ENCODE results near the gene PCK1. TPM values are rescaled to one million over a fixed set of nuclear protein-coding genes. Genes with fewer than 3 reads are reported as not detected.

PCK1 gene
- total RNA-seq, 1 experiment from 2014 or later = 0.21 TPM

- DNase-seq (ENCODE audit: low read depth, low spot score) = no peak
- no TSS peak for BruUV-seq (replicated peaks)
- in situ Hi-C loops (cut with HindIII; ENCODE audit: low pct_unique_long_range_greater_than_20kb, low sequenced_read_pairs) = no loop called here
- Histone ChIP-seq H3K4me3 (ENCODE audit: low read depth in 2 of 2, low read length in 2 of 2) (no peak overlapping the region), H3K27me3 (ENCODE audit: control insufficient read depth, insufficient read depth, low read length) (peaks cover 8% of the 10 kb centered on the region; the same call in 1 of the 2 replicates), H3K4me1 (ENCODE audit: control insufficient read depth, insufficient read depth, low read length) (peaks cover 5% of the 10 kb centered on the region), H3K9me3 (ENCODE audit: control insufficient read depth, insufficient read depth, low read depth, low read length) (no peaks in the 10 kb centered on the region), H3K27ac (ENCODE audit: low read length) (no peak overlapping the region), H3K36me3 (ENCODE audit: control insufficient read depth, insufficient read depth, low read length) (no peaks in the 10 kb centered on the region)
- peak; percentile 53 for ATAC-seq
- intact Hi-C loops (cut with micrococcal nuclease; ENCODE audit: unreplicated experiment) = no loop called here
- no peak for TF ChIP-seq POLR2AphosphoS5 (IDR thresholded peaks at IDR 0.05; ENCODE audit: low read depth, low read length)
- TF ChIP-seq, protein P1, sequence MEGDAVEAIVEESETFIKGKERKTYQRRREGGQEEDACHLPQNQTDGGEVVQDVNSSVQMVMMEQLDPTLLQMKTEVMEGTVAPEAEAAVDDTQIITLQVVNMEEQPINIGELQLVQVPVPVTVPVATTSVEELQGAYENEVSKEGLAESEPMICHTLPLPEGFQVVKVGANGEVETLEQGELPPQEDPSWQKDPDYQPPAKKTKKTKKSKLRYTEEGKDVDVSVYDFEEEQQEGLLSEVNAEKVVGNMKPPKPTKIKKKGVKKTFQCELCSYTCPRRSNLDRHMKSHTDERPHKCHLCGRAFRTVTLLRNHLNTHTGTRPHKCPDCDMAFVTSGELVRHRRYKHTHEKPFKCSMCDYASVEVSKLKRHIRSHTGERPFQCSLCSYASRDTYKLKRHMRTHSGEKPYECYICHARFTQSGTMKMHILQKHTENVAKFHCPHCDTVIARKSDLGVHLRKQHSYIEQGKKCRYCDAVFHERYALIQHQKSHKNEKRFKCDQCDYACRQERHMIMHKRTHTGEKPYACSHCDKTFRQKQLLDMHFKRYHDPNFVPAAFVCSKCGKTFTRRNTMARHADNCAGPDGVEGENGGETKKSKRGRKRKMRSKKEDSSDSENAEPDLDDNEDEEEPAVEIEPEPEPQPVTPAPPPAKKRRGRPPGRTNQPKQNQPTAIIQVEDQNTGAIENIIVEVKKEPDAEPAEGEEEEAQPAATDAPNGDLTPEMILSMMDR (IDR thresholded peaks at IDR 0.05) = peak; percentile 85
- ChIA-PET POLR2A (no interaction called here), CTCF (no interaction called here)
Observed at GRCh38 chr20:57582432-57583288, 21.8 kb downstream of the PCK1 start.

DNA sequence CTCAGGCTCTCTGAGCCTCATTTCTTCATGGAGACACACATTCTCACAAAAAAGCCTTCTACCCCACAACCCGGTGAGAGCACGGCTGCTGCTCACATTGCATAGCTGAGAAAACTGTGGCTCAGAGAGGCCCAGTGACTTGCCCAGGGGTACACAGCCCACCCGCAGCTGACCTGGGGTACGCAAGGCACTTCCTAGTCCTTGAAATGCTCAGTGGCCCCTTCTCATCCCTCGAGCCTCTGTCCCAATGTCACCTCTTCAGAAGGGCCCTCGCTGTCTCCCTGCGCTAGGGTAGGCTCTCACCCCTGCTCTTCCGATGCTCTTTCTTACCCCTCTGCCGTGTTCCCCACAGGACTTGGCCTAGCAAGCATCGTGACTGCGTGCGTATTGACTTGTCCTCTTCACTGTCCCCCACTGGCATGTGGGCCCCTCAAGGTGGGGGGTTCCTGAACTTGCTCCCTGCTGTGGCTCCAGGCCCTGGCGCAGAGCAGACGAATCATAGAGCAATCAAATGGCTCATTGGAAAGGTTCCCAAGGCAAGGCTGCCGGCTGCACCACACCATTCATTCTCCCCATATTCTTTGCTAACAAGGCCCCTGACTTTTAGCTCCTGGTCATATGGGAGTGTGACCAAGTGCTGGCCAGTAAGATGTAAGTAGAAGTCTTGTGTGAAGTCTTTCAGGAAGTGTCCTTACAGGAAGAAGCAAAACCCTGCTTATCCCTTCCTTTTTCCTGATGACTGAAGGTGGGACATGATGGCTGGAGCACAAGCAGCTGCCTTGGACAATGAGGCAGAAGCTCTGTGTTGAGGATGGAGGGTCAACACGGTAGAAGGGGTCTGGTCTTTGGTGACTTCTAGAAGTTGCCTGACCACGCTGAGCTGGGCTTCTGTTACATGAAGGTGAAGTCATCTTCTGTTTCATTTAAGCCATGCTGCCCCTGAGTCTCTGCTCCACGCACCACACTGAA lies 22.7 kb downstream of the PCK1 start:
- no TSS peak for BruUV-seq (replicated peaks)
- H3K9me3 ChIP-seq (ENCODE audit: control insufficient read depth, insufficient read depth, low read depth, low read length) = no peaks in the 10 kb centered on the region
- no peak overlapping the region for H3K4me3 ChIP-seq (ENCODE audit: low read depth in 2 of 2, low read length in 2 of 2)
- peaks cover 5% of the 10 kb centered on the region for H3K4me1 ChIP-seq (ENCODE audit: control insufficient read depth, insufficient read depth, low read length)
- ChIA-PET POLR2A (no interaction called here), CTCF (no interaction called here)
- H3K27me3 ChIP-seq (ENCODE audit: control insufficient read depth, insufficient read depth, low read length) = peaks cover 8% of the 10 kb centered on the region; the same call in 1 of the 2 replicates
- no peaks in the 10 kb centered on the region for H3K36me3 ChIP-seq (ENCODE audit: control insufficient read depth, insufficient read depth, low read length)
- intact Hi-C loops (cut with micrococcal nuclease; ENCODE audit: unreplicated experiment) = no loop called here
- TF ChIP-seq REST (IDR thresholded peaks at IDR 0.05; ENCODE audit: insufficient read depth in 1 of 2, low read depth in 2 of 2, low read length in 1 of 2) = no peak
- TF ChIP-seq SIN3A (IDR thresholded peaks at IDR 0.05; ENCODE audit: borderline replicate concordance, insufficient read depth, low read depth, low read length) = no peak
- TF ChIP-seq POLR2AphosphoS5 (IDR thresholded peaks at IDR 0.05; ENCODE audit: low read depth, low read length) = no peak
- DNase-seq (ENCODE audit: low read depth, low spot score) = no peak
- in situ Hi-C loops (cut with HindIII; ENCODE audit: low pct_unique_long_range_greater_than_20kb, low sequenced_read_pairs) = no loop called here
- no peak for ATAC-seq
- no peak overlapping the region for H3K27ac ChIP-seq (ENCODE audit: low read length)

Data from Panc1 (cell line).